ENCODE results near the gene SRRM4.

SRRM4 gene

DNA sequence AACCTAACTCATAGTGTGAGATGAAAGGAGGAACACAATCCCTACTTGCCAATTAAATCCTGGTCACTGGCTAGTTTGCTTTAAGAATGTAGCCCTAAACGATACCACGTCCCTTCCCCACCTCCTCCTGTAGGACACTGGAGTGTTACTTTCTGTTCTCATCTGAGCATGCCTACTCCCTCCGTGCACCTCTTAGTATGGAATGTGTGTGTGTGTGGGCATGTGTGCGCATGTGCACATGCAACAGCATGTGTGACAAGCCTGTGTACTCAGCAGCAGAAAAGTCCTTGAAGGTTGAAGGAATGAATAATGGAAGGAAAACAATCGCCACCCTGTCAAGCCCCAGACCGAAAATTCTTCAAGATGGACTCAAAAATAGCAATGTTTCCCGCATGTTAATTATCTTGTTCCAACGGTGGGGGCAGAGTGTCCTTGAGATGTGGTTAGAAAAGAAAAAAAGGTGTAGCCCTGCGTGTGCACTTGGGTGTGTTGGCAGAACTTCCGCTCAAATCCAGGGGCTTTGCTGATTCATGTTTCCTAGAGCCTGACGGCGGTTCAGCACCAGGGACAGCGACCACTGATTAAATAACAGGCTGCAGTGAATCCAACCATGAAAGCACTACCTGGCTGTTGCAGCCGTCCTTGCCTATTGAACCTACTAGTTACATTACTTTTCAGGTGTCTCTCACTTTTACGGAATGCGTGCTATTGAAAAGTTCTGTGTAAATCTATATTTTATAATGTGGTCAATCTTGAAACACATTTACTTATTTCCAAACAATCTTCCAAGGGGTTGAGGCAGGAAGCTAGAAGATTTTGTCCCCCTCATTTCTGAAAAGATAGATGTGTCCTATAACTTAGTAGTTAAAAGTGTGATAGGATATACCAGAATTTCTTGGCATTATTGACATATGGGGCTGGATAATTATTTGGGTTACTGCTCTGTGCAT lies 79.8 kb downstream of the SRRM4 start:
- no peak overlapping the region for H3K4me3 ChIP-seq
- H3K27ac ChIP-seq, result no peak overlapping the region

DNA sequence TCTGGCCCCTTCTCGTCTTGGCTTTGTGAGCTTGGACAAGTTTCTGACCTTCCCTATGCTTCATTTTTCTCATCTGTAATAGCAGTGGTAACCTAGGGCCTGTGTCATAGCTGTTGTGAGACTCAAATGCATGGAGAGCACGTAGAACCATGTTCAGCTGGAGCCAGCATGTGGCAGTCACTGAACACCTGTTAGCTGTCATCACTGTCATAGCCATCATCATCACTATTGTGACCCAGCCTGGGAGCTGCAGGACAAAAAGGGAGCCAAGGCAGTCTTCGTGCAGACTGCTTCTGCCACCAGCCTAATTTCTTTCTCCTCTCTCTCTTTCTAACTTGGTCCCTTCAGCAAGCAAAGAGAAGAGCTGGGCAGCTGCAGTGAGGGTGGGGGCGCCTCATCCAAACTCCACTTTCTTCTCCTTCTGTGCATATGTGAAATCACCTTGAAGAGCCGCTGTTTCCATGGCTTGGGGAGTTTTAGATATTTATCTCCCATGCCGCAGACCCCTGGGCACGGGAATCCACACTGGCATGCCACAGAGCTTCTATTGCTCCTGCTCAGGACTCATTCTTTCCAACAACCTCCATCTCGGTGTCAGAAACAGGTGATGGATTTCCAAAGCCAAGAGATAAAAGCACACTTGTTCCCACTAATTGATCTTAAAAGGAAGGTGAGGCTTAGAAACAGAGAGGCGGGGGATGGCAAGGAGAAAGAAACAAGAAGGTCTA lies 87.0 kb downstream of the SRRM4 start:
- no peak overlapping the region for H3K27ac ChIP-seq
- H3K4me3 ChIP-seq, result no peak overlapping the region

DNA sequence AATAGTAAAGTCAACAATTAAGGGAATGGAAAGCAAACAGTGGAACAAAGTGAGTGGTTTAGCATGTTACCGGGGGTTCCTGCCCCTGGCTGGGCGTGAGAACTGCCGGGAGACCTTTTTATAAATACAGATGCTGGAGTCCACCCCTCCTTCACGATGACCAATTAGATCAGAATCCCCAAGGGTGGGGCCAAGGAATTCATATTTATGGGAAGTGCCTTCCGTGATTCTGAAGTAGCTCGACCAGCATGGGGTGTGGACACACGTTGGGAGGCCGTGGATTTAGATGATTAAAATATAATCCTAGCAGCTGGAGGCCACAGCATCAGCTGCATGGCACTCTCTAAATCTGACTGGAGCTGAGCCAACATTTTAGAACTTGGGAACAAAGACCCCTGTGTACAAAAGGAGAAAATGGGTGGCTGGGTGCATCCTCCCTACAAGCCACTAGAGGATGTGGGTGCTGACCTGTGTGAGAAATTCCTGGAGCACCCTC lies 87.9 kb downstream of the SRRM4 start:
- H3K27ac ChIP-seq, result no peak overlapping the region
- H3K4me3 ChIP-seq, result no peak overlapping the region

DNA sequence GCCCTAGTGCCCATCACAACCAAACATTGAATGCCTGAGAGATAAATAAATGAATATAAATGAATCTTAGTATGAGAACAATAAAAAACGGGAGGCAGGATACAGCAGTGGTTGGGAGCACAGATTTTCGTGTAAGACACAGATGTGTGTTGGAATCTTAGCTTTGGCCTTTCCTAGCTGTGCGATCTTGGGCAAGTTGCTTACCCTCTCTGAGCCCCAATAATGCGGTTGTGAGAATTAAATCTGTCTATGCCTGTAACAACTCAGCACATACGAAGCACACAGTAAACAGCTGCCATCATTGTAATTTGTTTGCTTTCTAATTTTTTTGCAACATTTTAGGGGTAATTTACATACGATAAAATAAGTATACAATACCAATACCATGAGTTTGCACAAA lies 89.8 kb downstream of the SRRM4 start:
- no peak overlapping the region for H3K4me3 ChIP-seq
- no peak overlapping the region for H3K27ac ChIP-seq

DNA sequence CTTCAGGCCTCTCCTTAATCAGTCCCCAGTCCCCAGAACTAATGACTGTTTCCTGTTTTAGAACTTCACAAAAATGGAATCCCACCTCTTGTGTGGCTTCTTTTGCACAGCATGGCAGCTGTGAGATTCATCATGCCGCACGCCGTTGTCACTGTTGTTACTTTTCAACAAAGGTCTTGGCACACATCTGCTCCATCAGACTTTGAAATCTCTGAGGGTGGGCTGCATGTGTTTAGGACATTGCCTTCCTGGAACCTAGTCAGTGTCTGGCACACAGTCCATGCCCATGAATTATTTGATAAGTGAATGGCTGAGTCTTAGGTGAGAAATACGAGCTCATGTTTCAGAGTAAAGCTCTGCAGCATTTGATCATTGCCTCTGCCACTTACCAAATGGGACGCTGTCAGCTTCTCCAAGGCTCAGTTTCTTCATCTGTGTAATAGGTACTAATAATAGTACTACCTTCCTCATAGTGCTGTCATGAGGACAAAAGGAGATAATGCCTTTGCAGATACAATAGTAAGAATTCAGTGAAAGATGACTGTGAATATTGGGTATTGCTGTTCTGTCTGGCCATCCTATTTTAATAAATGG lies 90.4 kb downstream of the SRRM4 start:
- no peak overlapping the region for H3K4me3 ChIP-seq
- no peak overlapping the region for H3K27ac ChIP-seq

DNA sequence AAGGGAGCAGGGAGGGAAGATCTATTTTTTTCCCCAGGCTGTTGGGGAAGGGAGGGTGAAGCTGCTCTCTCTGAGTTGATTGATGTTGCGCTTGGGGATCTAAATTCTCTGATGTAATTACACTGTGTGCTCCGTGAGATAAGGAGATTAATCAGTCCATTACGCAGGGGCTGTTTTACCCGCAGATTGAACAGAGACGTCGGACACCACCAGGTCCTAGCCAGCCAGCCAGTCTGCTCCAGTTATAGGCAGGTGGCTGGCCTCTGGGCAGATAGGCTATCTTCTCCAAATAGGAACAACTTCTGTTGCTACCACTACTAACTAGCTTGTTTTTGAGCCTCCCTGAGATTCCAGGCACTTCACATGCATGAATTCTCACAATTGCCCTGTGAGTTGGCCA lies 91.1 kb downstream of the SRRM4 start:
- H3K27ac ChIP-seq, result no peak overlapping the region

DNA sequence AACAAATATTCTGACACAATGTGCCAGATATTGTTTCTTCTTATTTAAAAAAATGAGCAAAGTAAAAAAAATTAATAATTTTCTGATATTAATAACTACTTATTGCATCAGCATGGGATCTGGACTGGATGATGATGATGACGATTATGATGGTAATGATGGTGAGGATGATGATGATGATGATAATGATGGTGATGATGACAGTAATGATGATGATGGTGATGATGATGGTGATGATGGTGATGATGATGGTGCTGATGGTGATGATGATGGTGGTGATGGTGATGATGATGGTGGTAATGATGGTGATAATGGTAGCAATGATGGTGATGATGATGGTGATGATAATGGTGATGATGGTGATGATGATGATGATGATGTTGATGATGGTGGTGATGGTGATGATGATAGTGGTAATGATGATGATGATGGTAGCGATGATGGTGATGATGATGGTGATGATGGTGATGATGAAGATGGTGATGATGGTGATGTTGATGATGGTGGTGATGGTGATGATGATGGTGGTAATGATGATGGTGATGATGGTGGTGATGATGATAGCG lies 94.0 kb downstream of the SRRM4 start:
- H3K4me3 ChIP-seq, result no peak overlapping the region
- H3K27ac ChIP-seq, result no peak overlapping the region

More for the DNA sequence above, 91.1 kb downstream of the SRRM4 start:
- H3K4me3 ChIP-seq, result no peak overlapping the region

DNA sequence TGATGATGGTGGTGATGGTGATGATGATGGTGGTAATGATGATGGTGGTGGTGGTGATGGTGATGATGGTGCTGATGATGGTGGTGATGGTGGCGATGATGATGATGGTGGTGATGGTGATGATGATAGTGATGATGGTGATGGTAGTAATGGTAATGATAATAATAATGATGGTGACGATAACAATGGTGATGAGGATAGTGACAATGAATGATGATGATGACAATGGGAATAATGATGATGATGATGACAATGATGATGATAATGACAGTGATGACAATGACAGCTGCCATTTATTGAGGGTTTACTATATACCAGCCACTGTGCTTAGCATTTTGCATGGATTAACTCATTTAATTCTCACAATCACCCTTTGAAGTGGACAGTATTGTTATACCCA lies 94.6 kb downstream of the SRRM4 start:
- no peak overlapping the region for H3K27ac ChIP-seq
- H3K4me3 ChIP-seq, result no peak overlapping the region

DNA sequence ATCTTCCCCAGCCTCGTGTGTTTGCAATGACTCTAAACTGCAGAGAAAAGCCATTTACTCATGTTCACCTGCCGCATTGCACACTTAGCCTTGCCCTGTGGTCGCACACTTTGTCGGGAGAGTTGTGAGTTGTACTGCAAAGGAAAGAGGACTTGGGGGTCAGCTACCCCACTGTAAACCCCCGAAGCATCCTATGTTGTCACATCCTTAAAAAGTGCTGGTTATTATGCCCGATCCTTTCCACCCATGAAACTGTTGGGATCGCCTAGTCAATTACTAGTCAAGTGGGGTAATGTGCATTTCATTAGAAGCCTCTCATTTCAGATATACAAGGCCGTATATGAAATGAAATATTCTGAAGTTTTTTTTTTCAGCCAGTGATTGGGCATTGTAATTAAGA lies 98.2 kb downstream of the SRRM4 start:
- H3K4me3 ChIP-seq, result no peak overlapping the region
- no peak overlapping the region for H3K27ac ChIP-seq

DNA sequence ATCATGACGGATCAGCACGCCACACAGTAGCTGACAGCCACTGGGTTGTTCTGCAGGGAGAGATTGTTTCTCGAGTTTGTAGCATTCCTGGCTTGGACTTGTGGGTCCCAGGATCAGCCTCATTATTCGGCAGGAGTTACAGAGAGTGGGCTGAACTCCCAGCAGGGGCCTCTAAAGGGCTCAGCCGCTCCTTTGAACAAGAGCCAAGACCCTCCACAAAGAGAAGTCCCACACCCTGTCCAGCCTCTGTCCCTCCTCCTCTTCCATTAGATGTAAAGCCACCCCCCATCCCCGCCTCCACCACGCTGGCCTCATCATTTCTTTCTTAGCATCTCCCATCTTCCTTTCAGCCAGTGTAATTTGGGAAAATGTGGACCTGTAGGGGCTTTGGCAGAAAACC lies 100.7 kb downstream of the SRRM4 start:
- no peak overlapping the region for H3K4me3 ChIP-seq
- no peak overlapping the region for H3K27ac ChIP-seq

DNA sequence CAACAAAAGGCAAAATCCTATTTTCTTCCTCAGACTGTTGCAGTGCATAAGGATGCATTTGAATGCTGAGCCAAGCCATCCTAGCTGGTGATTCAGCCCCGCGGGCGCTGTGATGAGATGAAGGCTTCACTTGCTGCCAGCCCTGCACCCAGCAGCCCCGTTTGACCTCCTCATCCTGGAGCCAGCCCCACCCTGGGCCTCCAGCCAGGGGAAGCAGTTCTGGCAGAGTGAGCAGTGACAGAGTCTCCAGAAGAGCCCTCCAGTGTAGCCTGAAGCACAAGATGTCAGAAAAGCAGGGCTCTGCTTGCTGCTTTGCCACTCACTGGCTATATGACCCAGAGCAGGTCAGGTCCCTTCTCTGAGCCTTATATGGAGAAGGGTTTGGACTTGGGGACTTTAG lies 101.2 kb downstream of the SRRM4 start:
- Histone ChIP-seq H3K27ac (no peak overlapping the region), H3K4me3 (no peak overlapping the region)

DNA sequence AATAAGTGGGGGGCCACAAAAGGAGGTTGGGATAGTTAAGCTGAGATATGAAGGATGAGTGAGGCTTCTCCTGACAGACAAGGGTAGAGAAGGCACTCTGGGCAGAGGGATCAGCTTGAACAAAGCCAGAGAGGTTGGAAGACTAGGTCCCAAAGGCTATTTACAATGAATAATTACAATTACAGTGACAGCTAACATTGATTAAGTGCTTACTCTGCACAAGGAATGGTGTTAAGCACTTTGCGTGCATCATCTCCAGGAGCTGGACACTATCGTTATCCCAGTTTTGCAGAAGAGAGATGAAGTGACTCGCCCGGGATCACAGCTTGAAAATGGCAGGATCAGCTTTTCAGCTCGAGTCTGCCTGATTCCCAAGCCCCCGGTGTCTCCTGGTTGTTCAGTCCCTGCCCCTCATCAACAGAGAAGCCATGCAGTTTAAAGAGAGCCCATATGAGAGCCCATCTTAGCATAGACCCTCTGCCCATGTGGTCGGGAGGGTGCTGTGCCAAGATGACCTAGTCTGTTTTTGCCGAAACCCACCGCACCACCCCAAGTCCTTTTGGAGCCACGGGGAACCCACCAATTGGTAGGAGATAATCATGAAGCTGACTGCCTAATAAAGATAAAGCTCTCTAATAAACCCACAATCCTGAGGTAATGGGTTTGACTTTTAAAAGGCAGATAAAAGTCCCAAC lies 107.5 kb downstream of the SRRM4 start:
- no peak overlapping the region for H3K27ac ChIP-seq

DNA sequence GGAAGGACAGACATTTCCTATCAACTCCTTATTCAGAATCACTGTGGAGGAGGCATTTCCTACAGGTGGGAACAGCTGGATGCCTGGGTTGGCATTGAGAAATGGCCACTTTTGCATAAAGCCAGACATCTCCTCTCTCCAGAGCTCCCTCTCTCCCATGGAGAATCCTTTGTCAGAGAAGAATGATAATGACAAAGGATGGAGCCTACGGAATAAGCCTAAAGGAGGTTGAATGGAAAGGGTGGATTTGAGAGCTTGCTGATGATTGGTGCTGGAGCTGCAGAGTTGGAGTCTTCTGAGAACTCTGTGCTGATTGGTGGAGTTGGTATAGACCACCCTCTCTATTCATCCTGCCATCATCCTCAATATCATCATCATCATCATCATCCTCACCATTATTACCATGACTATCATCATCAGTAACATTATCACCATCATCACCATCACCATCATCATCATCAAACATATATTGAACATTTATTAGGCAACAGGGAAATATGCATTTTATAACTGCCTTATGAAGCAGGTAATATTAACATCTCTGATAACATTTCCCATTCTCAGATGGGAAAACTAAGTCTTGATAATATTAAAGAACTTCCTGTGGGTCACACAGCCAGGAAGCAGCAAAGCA lies 108.2 kb downstream of the SRRM4 start:
- Histone ChIP-seq H3K27ac (no peak overlapping the region), H3K4me3 (no peak overlapping the region)

More for the DNA sequence above, 107.5 kb downstream of the SRRM4 start:
- H3K4me3 ChIP-seq, result no peak overlapping the region

DNA sequence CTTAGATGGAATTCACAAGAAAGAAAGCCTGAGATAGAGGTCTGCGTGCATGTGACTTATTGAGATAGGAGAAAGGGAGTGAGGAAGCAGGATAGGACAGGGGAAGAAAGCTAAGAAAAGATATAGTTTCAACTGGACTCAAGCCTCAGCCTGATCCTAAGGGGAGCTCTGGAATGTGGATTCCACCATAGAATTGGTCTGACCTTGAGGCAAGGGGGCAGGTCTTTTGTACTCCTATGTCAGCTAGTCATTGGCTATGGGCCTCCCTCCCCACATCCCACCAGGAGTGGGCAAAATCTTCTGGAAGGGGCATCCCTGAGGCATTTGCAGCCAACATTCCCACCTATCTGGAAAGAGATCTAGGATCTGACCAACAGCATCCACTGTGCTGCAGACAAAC lies 108.9 kb downstream of the SRRM4 start:
- no peak overlapping the region for H3K4me3 ChIP-seq
- H3K27ac ChIP-seq, result no peak overlapping the region

DNA sequence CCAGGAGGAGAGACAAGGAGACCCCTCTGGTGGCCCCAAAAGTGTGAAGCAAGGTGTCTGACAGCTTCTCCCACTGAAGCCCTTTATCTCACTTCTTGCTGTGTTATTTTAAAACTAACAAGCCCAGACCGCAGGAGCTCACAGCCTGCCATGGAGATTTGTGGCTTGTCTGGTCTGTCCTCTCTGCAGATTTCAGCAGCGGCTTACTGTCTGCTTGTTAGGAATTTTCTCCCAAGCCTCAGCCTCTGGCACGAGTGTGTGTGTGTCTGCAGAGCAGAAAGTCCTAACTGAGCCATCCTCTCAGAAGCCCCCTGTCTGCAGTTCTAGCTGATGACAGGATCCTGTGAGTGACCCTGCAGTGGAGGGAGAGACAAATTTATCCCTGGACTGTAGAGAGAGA lies 109.5 kb downstream of the SRRM4 start:
- Histone ChIP-seq H3K27ac (no peak overlapping the region), H3K4me3 (no peak overlapping the region)

DNA sequence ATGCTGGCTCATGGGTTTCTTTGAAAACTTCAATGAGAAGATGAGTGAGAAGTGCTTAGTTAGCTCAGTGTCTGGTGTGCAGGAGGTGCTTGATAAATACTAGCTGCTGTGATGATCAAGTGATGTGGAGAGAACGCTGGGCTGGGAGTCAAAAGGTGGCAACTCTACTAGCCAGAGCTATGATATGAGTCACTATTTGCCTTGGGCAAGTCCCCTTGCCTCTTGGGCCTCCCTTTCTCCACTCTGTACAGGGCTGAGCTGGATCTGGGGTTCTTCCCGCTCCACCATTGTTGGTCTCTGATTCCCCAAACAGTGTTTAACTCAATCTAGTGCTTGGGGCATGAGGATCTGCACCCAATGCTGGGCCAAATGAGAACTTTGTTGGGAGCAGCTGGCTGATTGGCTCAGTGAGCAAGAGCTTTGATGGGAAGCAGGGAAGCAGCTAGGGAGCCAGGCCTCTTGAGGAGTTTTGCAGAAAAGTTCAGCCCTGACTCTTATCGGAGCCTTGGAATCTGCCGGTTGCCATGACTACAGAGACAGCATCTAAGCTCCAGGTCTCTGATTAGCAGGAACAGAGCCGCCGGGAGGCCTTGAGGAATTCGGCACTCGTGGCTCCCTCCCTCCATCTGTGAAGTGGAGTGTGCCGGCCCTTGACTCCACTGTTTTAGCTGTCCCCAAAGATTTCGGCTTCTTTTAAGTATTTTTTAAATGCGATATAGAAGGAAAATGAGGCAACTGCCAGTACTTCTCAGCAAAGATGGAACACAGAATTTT lies 115.3 kb downstream of the SRRM4 start:
- Histone ChIP-seq H3K4me3 (no peak overlapping the region), H3K27ac (no peak overlapping the region)

DNA sequence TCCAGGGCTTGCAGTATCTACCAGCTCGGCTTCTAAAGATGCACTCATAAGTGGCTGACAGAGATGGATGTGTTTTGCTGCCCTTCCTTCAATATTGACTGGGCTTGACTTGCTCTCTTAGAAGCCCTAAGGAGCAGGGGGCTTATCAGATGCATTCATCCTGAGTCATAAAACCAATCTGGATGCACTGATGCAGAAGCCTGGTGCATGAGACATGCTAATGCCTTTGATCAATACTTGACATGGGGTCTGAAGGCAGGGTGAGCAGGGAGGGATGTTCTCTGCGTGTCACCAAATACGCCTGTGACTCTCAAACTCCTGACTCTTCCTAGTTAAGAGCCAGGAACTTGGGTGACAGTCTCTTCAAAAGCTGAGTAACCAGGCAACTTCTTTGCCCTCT lies 119.6 kb downstream of the SRRM4 start:
- Histone ChIP-seq H3K4me3 (no peak overlapping the region), H3K27ac (no peak overlapping the region)

DNA sequence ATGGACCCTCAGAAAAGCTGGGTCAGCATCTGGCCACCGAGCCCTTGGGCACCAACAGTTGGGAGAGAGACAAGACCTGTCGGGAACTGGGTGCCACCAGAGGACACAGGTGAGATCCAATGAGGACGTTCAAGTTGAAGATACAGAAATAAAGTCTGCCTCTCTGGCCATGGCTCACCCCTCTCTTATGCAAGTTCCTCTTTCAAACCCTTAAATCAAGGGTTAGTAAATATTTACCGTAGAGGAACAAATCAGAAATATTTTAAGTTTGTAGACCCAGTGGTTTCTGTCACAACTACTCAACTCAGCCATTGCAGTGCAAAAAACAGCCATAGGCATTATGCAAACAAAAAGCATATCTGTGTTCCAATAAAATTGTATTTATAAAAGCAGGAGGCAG lies 120.9 kb downstream of the SRRM4 start:
- Histone ChIP-seq H3K4me3 (no peak overlapping the region), H3K27ac (no peak overlapping the region)

DNA sequence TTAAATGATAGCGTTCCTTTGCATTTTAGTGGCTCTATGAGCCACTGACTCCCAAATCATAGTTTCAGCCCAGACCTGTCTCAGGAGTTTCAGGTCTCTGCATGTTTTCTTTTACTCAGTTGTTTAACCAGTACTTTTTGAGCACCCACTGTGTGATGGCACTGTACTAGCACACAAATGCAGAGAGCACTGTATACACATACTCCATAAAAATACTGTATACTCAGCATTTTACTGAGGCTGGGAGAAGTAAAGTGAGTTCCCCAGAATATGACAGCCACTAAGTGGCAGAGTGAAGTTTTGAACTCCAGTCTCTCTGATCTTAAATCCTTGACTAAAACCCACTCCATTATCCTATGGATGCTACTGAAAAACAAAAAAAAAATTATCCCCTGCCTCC lies 121.4 kb downstream of the SRRM4 start:
- no peak overlapping the region for H3K27ac ChIP-seq
- H3K4me3 ChIP-seq, result no peak overlapping the region

Measured in skin epidermis (tissue), 12 donors.